HG02642 (cell line): ENCODE measurements around the gene HERC6.
"Not testable (repeated sequence)": the region's sequence is repeated elsewhere in the genome, so short reads cannot be mapped to it uniquely, and the experiment has no call there.

Experiments
- ATAC-seq: cut with Tn5 transposase; IDR thresholded peaks from one replicate; pipeline ENCODE4 v1.9.1; 2021; ENCODE audit warnings: mild to moderate bottlenecking; ENCODE audit not compliant: unreplicated experiment, poor library complexity

HERC6 gene

GRCh38 chr4:88378691-88379559 lies at the start of gene HERC6:
TSS of gene HERC6 (plus strand) at chr4:88378852. CDS start at chr4:88378922, 70 bp downstream.
- peak; percentile 81 for ATAC-seq

- ATAC-seq: no peak
These were observed 44.8 kb upstream of the HERC6 start for GRCh38 chr4:88333741-88334405.

GRCh38 chr4:88335092-88335665 lies 43.5 kb upstream of the HERC6 start:
- no peak for ATAC-seq

- ATAC-seq: no peak
These were observed 37.1 kb upstream of the HERC6 start for GRCh38 chr4:88341227-88342192.

- not testable (repeated sequence) for ATAC-seq
These were observed 31.8 kb upstream of the HERC6 start for GRCh38 chr4:88346902-88347301.

GRCh38 chr4:88348761-88349160 lies 29.9 kb upstream of the HERC6 start:
- ATAC-seq: not testable (repeated sequence)

- ATAC-seq: no peak
These were observed 27.9 kb upstream of the HERC6 start for GRCh38 chr4:88350786-88351185.

- ATAC-seq: no peak
These were observed 26.5 kb upstream of the HERC6 start for GRCh38 chr4:88352062-88352740.

- ATAC-seq: no peak
These were observed 25.3 kb upstream of the HERC6 start for GRCh38 chr4:88353324-88353723.

GRCh38 chr4:88356771-88357170 lies 21.9 kb upstream of the HERC6 start:
- ATAC-seq: no peak

- no peak for ATAC-seq
These were observed 21.4 kb upstream of the HERC6 start for GRCh38 chr4:88357262-88357661.

- no peak for ATAC-seq
These were observed 19.1 kb upstream of the HERC6 start for GRCh38 chr4:88359558-88359957.

- ATAC-seq: no peak
These were observed 18.4 kb upstream of the HERC6 start for GRCh38 chr4:88360256-88360655.

- no peak for ATAC-seq
These were observed 17.9 kb upstream of the HERC6 start for GRCh38 chr4:88360791-88361190.

GRCh38 chr4:88361217-88361773 lies 17.4 kb upstream of the HERC6 start:
- not testable (repeated sequence) for ATAC-seq

GRCh38 chr4:88366460-88366859 lies 12.2 kb upstream of the HERC6 start:
- no peak for ATAC-seq

GRCh38 chr4:88367826-88368225 lies 10.8 kb upstream of the HERC6 start:
- no peak for ATAC-seq

- not testable (repeated sequence) for ATAC-seq
These were observed 9.4 kb upstream of the HERC6 start for GRCh38 chr4:88369180-88369812.

GRCh38 chr4:88381123-88381522 lies 2.5 kb downstream of the HERC6 start:
- ATAC-seq: no peak
